IPS-18a (cell line): ENCODE results near the gene TGM4.
"Not testable (repeated sequence)": the region's sequence is repeated elsewhere in the genome, so short reads cannot be mapped to it uniquely, and the experiment has no call there.

Source experiments
- H3K27ac ChIP-seq: one replicate; pipeline ENCODE4 v1.5.1; 2013; ENCODE audit warnings: low read length
- H3K27me3 ChIP-seq: one replicate; pipeline ENCODE4 v1.6.1; 2013; ENCODE audit warnings: mild to moderate bottlenecking, low read length; ENCODE audit not compliant: control insufficient read depth, insufficient read depth
- H3K36me3 ChIP-seq: one replicate; pipeline ENCODE4 v1.6.1; 2013; ENCODE audit warnings: low read depth, low read length; ENCODE audit not compliant: control insufficient read depth
- H3K4me1 ChIP-seq: one replicate; pipeline ENCODE4 v1.6.1; 2013; ENCODE audit warnings: low read depth, low read length; ENCODE audit not compliant: control insufficient read depth
- H3K4me3 ChIP-seq: one replicate; pipeline ENCODE4 v1.5.1; 2013; ENCODE audit warnings: low read length
- H3K9ac ChIP-seq: one replicate; pipeline ENCODE4 v1.6.1; 2013; ENCODE audit warnings: mild to moderate bottlenecking, low read length, moderate library complexity
- H3K9me3 ChIP-seq: one replicate; pipeline ENCODE4 v1.6.1; 2013; ENCODE audit warnings: low read depth, low read length; ENCODE audit not compliant: control insufficient read depth

The TGM4 gene

GRCh38 chr3:44856663-44857062, 17.7 kb upstream of the TGM4 start:
- not testable (repeated sequence) for H3K27ac ChIP-seq, H3K9me3 ChIP-seq, H3K4me1 ChIP-seq, H3K4me3 ChIP-seq, H3K9ac ChIP-seq, H3K27me3 ChIP-seq
- H3K36me3 ChIP-seq, result peaks cover 25% of the 10 kb centered on the region

- no peak overlapping the region for H3K27ac ChIP-seq
- peaks cover 2% of the 10 kb centered on the region for H3K36me3 ChIP-seq
- no peaks in the 10 kb centered on the region for H3K9me3 ChIP-seq
- no peak overlapping the region for H3K9ac ChIP-seq
- H3K27me3 ChIP-seq, result no peaks in the 10 kb centered on the region
- H3K4me1 ChIP-seq, result peaks cover 6% of the 10 kb centered on the region
- no peak overlapping the region for H3K4me3 ChIP-seq
These were observed 14.3 kb upstream of the TGM4 start for GRCh38 chr3:44860117-44860516.

- Histone ChIP-seq H3K27me3 (no peaks in the 10 kb centered on the region), H3K4me3 (peak within 1 kb of the TSS; percentile 79), H3K9ac (peak within 1 kb of the TSS; percentile 65), H3K36me3 (peaks cover 5% of the 10 kb centered on the region), H3K4me1 (peaks cover 6% of the 10 kb centered on the region), H3K9me3 (no peaks in the 10 kb centered on the region), H3K27ac (no peak within 1 kb of the TSS)
These were observed 12.8 kb upstream of the TGM4 start, which contains the start of gene TMEM42 for GRCh38 chr3:44861412-44862225. Gene TMEM42, plus strand, starts transcription at chr3:44861912. Its CDS starts 13 bp downstream, at chr3:44861925.

GRCh38 chr3:44862226-44862637, 12.2 kb upstream of the TGM4 start:
- peak overlapping the region; percentile 65 for H3K9ac ChIP-seq
- no peaks in the 10 kb centered on the region for H3K27me3 ChIP-seq
- no peaks in the 10 kb centered on the region for H3K9me3 ChIP-seq
- H3K4me3 ChIP-seq, result peak overlapping the region; percentile 79
- peaks cover 5% of the 10 kb centered on the region for H3K36me3 ChIP-seq
- no peak overlapping the region for H3K27ac ChIP-seq
- H3K4me1 ChIP-seq, result peaks cover 6% of the 10 kb centered on the region

- H3K9ac ChIP-seq, result no peak overlapping the region
- peaks cover 5% of the 10 kb centered on the region for H3K36me3 ChIP-seq
- H3K27ac ChIP-seq, result no peak overlapping the region
- H3K9me3 ChIP-seq, result no peaks in the 10 kb centered on the region
- no peaks in the 10 kb centered on the region for H3K27me3 ChIP-seq
- no peak overlapping the region for H3K4me3 ChIP-seq
- H3K4me1 ChIP-seq, result peaks cover 6% of the 10 kb centered on the region
These were observed 9.0 kb upstream of the TGM4 start for GRCh38 chr3:44865272-44866035.

GRCh38 chr3:44867421-44868111, 6.8 kb upstream of the TGM4 start:
- Histone ChIP-seq H3K4me3 (no peak overlapping the region), H3K4me1 (peaks cover 3% of the 10 kb centered on the region), H3K36me3 (peaks cover 5% of the 10 kb centered on the region), H3K27me3 (no peaks in the 10 kb centered on the region), H3K9me3 (no peaks in the 10 kb centered on the region), H3K9ac (no peak overlapping the region), H3K27ac (no peak overlapping the region)

GRCh38 chr3:44870375-44871061, 3.9 kb upstream of the TGM4 start:
- Histone ChIP-seq H3K4me3 (no peak overlapping the region), H3K27me3 (no peaks in the 10 kb centered on the region), H3K9ac (no peak overlapping the region), H3K4me1 (no peaks in the 10 kb centered on the region), H3K36me3 (no peaks in the 10 kb centered on the region), H3K9me3 (no peaks in the 10 kb centered on the region), H3K27ac (no peak overlapping the region)

GRCh38 chr3:44875596-44875995, 1.2 kb downstream of the TGM4 start:
- no peak overlapping the region for H3K9ac ChIP-seq

GRCh38 chr3:44877333-44877732, 2.9 kb downstream of the TGM4 start:
- no peaks in the 10 kb centered on the region for H3K9me3 ChIP-seq
- no peak overlapping the region for H3K4me3 ChIP-seq
- no peaks in the 10 kb centered on the region for H3K36me3 ChIP-seq
- H3K27me3 ChIP-seq, result no peaks in the 10 kb centered on the region
- no peak overlapping the region for H3K27ac ChIP-seq
- H3K4me1 ChIP-seq, result no peaks in the 10 kb centered on the region
- no peak overlapping the region for H3K9ac ChIP-seq

More at GRCh38 chr3:44875596-44875995, 1.2 kb downstream of the TGM4 start:
- Histone ChIP-seq H3K27me3 (no peaks in the 10 kb centered on the region), H3K9me3 (no peaks in the 10 kb centered on the region), H3K36me3 (no peaks in the 10 kb centered on the region), H3K4me3 (no peak overlapping the region), H3K27ac (no peak overlapping the region), H3K4me1 (no peaks in the 10 kb centered on the region)

GRCh38 chr3:44880284-44880683, 5.9 kb downstream of the TGM4 start:
- no peaks in the 10 kb centered on the region for H3K9me3 ChIP-seq
- H3K36me3 ChIP-seq, result no peaks in the 10 kb centered on the region
- no peak overlapping the region for H3K27ac ChIP-seq
- H3K4me3 ChIP-seq, result no peak overlapping the region
- no peak overlapping the region for H3K9ac ChIP-seq
- H3K4me1 ChIP-seq, result no peaks in the 10 kb centered on the region
- H3K27me3 ChIP-seq, result no peaks in the 10 kb centered on the region
